T-helper 17 cell (primary cell): ENCODE measurements around the gene CEP20. TPM values are rescaled to one million over a fixed set of nuclear protein-coding genes. Genes with fewer than 3 reads are reported as not detected.

Source experiments
- ATAC-seq: fragments of 150-1000 bp; cut with Tn5 transposase; 2 replicates; pipeline ENCODE4 v1.10.0; 2021; ENCODE audit warnings: mild to moderate bottlenecking, moderate library complexity
- DNase-seq, 3 donors: peaks; one replicate each; pipeline versions ENCODE4 v3.0.0 to v3.0.0-alpha.2; 2020 to 2021
- H3K9me3 ChIP-seq: one replicate; pipeline ENCODE4 v1.7.0; 2013; ENCODE audit warnings: low read length, mild to moderate bottlenecking; ENCODE audit not compliant: control insufficient read depth, poor library complexity, severe bottlenecking
- H3K27ac Mint-ChIP-seq: one replicate; pipeline ENCODE4 v1.8.0; 2022; ENCODE audit warnings: mild to moderate bottlenecking, moderate library complexity, mixed read lengths
- H3K27me3 Mint-ChIP-seq: one replicate; pipeline ENCODE4 v1.8.0; 2022; ENCODE audit warnings: mixed read lengths
- H3K36me3 Mint-ChIP-seq: one replicate; pipeline ENCODE4 v1.8.0; 2022; ENCODE audit warnings: low read depth, mixed read lengths
- H3K4me1 Mint-ChIP-seq: one replicate; pipeline ENCODE4 v1.8.0; 2022; ENCODE audit warnings: mild to moderate bottlenecking, mixed read lengths
- H3K4me3 Mint-ChIP-seq: one replicate; pipeline ENCODE4 v1.8.0; 2022; ENCODE audit warnings: mild to moderate bottlenecking, moderate library complexity, mixed read lengths
- total RNA-seq, 4 donors: library from RNA in 2 of 4; stranded (reverse) in 2 of 4; gene quantifications; one replicate each; pipeline ENCODE4 v1.2.3 and lab custom pipeline; 2022 to 2026

Gene CEP20
- total RNA-seq, 2 donors from 2014 or later: 16.3 to 20.4 TPM

DNA sequence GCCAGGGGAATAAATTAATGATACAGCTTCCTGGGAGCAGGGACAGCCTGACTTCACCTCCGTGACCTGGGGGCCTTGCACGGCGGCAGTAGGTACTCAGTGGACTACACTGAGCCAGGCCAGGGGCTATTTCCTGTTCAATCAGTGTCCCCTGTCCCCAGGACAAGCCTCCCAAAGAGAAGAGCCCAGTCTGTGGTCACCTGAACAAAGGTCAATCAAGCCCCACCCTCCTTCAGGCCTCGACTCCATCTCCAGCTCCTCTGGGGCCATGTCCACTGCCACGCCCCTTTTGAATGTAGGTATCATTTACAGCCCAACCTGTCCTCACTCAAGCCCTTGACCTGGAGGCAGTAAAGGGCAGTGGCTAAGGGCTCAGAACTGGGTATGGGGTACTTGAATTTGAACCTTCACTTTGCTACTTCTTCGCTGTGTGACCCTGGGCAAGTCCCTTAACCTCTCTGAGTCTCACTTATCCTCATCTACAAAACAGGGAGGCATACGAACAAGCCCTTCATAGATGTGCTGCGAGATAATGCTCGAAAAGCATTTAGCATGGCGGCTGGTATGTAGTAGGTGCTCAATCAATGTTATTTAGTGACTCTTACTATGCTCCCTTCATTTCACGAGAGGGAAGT is 60.6 kb downstream of the CEP20 start:
- Mint-ChIP-seq H3K27me3 (peaks cover 11% of the 10 kb centered on the region), H3K4me1 (peaks cover 2% of the 10 kb centered on the region), H3K36me3 (no peaks in the 10 kb centered on the region), H3K4me3 (no peak overlapping the region), H3K27ac (no peak overlapping the region)
- H3K9me3 ChIP-seq: no peaks in the 10 kb centered on the region
- ATAC-seq (no peak), DNase-seq (no peak)

GRCh38 chr16:15827299-15827698 is 61.1 kb downstream of the CEP20 start:
- Mint-ChIP-seq H3K27me3 (peaks cover 11% of the 10 kb centered on the region), H3K4me1 (peaks cover 2% of the 10 kb centered on the region), H3K36me3 (no peaks in the 10 kb centered on the region), H3K4me3 (no peak overlapping the region), H3K27ac (no peak overlapping the region)
- no peaks in the 10 kb centered on the region for H3K9me3 ChIP-seq
- ATAC-seq (no peak), DNase-seq (no peak)

DNA sequence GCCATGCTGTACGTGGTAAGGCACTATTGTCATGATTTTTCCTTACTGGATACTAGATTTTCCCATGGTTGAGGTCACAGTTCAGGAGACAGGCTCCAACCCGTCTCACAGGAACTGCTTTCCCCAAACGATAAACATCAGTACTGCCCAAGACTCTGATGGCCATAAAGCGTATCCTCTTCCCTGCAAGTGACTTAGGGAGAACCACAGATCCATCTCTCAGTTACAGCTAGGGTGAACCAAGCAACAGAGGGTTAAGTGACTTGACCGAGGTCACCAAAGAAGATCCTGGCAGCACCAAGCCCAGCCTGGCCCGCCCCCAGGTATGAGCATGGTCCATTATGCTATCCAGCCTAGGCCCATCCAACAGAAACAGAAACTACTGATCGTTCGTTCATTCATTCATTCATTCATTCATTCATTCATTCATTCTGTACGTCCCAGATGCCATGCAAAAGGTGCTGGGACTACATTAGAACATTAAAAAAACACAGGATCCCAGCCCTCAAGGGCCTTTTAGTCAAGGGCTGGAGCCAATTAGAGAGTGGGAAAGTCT is 62.6 kb downstream of the CEP20 start:
- DNase-seq (no peak), ATAC-seq (no peak)
- H3K27me3 Mint-ChIP-seq: peaks cover 11% of the 10 kb centered on the region
- peaks cover 2% of the 10 kb centered on the region for H3K4me1 Mint-ChIP-seq
- no peaks in the 10 kb centered on the region for H3K36me3 Mint-ChIP-seq
- no peak overlapping the region for H3K27ac Mint-ChIP-seq
- H3K9me3 ChIP-seq: no peaks in the 10 kb centered on the region
- H3K4me3 Mint-ChIP-seq: no peak overlapping the region

GRCh38 chr16:15822957-15823356 is 65.4 kb downstream of the CEP20 start:
- no peaks in the 10 kb centered on the region for H3K36me3 Mint-ChIP-seq

GRCh38 chr16:15820837-15821236 is 67.6 kb downstream of the CEP20 start:
- Mint-ChIP-seq H3K4me3 (no peak overlapping the region), H3K27me3 (peaks cover 11% of the 10 kb centered on the region), H3K4me1 (peaks cover 2% of the 10 kb centered on the region), H3K36me3 (no peaks in the 10 kb centered on the region), H3K27ac (no peak overlapping the region)
- DNase-seq (no peak), ATAC-seq (no peak)
- H3K9me3 ChIP-seq: no peaks in the 10 kb centered on the region

More at GRCh38 chr16:15822957-15823356, 65.4 kb downstream of the CEP20 start:
- H3K9me3 ChIP-seq: no peaks in the 10 kb centered on the region
- Mint-ChIP-seq H3K4me1 (peaks cover 2% of the 10 kb centered on the region), H3K27me3 (peaks cover 11% of the 10 kb centered on the region), H3K4me3 (no peak overlapping the region), H3K27ac (no peak overlapping the region)
- DNase-seq (no peak), ATAC-seq (no peak)

GRCh38 chr16:15819046-15819445 is 69.4 kb downstream of the CEP20 start:
- ATAC-seq: no peak
- DNase-seq: no peak
- Mint-ChIP-seq H3K36me3 (no peaks in the 10 kb centered on the region), H3K4me3 (no peak overlapping the region), H3K27me3 (peaks cover 9% of the 10 kb centered on the region), H3K4me1 (no peaks in the 10 kb centered on the region), H3K27ac (no peak overlapping the region)
- H3K9me3 ChIP-seq: no peaks in the 10 kb centered on the region

GRCh38 chr16:15817446-15817845 is 71.0 kb downstream of the CEP20 start:
- H3K9me3 ChIP-seq: no peaks in the 10 kb centered on the region
- H3K27me3 Mint-ChIP-seq: no peaks in the 10 kb centered on the region
- no peaks in the 10 kb centered on the region for H3K4me1 Mint-ChIP-seq
- ATAC-seq (no peak), DNase-seq (no peak)
- no peaks in the 10 kb centered on the region for H3K36me3 Mint-ChIP-seq
- no peak overlapping the region for H3K4me3 Mint-ChIP-seq
- no peak overlapping the region for H3K27ac Mint-ChIP-seq

GRCh38 chr16:15816228-15816627 is 72.2 kb downstream of the CEP20 start:
- Mint-ChIP-seq H3K27me3 (no peaks in the 10 kb centered on the region), H3K36me3 (no peaks in the 10 kb centered on the region), H3K4me3 (no peak overlapping the region), H3K4me1 (no peaks in the 10 kb centered on the region), H3K27ac (no peak overlapping the region)
- H3K9me3 ChIP-seq: no peaks in the 10 kb centered on the region
- no peak for ATAC-seq
- DNase-seq: no peak

Other genes starting within 250 kb of the CEP20 start
- gene MARF1, start 245.4 kb downstream of the CEP20 start, total RNA-seq: 100 to 1,000 TPM; 159 to 164 TPM
- 100 to 1,000 TPM; 122 to 123 TPM for gene NDE1, start 238.4 kb downstream of the CEP20 start, total RNA-seq
- gene MYH11, start 31.6 kb downstream of the CEP20 start, total RNA-seq: under 1 TPM; 0.22 to 0.29 TPM
- 10 to 100 TPM; 66.0 to 67.0 TPM for gene ABCC1, start 61.0 kb upstream of the CEP20 start, total RNA-seq